Measurements from ENCODE around the gene AGK.
A peak's percentile ranks its signal among the peaks of the same experiment; 100 is the strongest.

Gene AGK

DNA sequence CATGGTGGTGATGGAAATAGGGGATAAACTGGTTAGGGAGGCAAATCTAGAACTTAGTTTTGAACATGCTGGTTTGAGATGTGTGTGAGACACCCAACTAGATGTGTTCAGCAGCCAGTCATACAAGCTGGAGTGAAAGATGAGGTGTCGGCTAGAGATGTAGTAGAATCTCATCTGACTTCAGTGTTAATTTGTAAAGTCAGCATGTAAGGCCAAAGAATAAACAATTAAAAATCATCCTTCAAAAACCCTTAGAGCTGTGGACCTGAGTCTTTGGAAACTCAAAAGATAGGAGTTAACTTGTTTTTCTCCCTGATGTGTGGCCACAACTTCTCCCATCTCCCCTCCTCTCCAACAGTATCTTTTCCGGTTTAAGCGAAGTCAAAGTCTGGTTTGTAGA lies 22.8 kb upstream of the AGK start:
- Histone ChIP-seq H3K27ac (no peak overlapping the region), H3K36me3 (no peaks in the 10 kb centered on the region), H3K9me3 (ENCODE audit: severe bottlenecking) (no peaks in the 10 kb centered on the region), H3K4me3 (ENCODE audit: low read depth, low read length) (no peak overlapping the region), H3K27me3 (ENCODE audit: insufficient read depth, low read depth, severe bottlenecking) (no peaks in the 10 kb centered on the region)
- no peak for TF ChIP-seq CTCF (IDR thresholded peaks at IDR 0.05; ENCODE audit: low read depth, low read length)
- no peak for DNase-seq

DNA sequence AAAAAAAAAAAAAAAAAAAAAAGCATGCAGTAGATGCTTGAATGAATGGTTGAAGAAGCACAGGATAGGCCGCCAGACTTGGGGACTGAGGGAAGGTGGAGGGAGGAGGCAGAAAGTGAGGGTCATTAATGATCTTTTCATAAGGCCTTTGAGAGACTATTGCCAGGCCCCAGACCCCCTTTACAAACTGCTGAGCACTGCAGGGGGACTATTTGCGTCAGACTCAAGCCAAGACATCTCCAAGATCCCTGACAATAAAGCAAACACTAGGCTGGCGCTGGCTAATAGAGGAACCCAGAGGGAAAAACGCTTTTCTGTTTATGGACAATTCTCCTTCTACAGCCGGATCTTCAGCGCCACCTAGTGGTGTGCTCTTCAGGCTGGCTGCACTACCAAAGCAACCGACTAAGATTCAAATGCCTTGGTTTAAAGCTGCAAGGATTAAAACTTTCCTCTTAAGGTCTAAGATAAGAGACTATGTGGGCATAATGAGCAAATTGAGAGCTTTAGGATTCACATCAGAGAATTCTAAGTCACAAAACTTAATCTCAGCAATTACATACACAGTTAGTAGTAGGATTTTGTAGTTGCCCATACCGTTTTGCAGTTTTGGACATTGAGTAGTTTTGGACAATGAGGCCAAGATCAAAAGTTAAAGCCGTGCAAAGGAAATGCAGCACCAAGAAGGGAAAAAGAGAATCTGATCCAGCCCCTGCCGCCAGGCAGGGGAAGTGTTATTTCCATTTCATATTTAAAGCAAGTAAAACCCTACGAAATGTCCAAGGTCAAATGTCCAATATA lies 17.9 kb upstream of the AGK start:
- no peak overlapping the region for H3K4me3 ChIP-seq (ENCODE audit: low read depth, low read length)
- TF ChIP-seq CTCF (IDR thresholded peaks at IDR 0.05; ENCODE audit: low read depth, low read length), result peak; percentile 86
- H3K27ac ChIP-seq, result no peak overlapping the region
- H3K9me3 ChIP-seq (ENCODE audit: severe bottlenecking), result no peaks in the 10 kb centered on the region
- peak; percentile 71 for DNase-seq
- no peaks in the 10 kb centered on the region for H3K36me3 ChIP-seq
- no peaks in the 10 kb centered on the region for H3K27me3 ChIP-seq (ENCODE audit: insufficient read depth, low read depth, severe bottlenecking)

DNA sequence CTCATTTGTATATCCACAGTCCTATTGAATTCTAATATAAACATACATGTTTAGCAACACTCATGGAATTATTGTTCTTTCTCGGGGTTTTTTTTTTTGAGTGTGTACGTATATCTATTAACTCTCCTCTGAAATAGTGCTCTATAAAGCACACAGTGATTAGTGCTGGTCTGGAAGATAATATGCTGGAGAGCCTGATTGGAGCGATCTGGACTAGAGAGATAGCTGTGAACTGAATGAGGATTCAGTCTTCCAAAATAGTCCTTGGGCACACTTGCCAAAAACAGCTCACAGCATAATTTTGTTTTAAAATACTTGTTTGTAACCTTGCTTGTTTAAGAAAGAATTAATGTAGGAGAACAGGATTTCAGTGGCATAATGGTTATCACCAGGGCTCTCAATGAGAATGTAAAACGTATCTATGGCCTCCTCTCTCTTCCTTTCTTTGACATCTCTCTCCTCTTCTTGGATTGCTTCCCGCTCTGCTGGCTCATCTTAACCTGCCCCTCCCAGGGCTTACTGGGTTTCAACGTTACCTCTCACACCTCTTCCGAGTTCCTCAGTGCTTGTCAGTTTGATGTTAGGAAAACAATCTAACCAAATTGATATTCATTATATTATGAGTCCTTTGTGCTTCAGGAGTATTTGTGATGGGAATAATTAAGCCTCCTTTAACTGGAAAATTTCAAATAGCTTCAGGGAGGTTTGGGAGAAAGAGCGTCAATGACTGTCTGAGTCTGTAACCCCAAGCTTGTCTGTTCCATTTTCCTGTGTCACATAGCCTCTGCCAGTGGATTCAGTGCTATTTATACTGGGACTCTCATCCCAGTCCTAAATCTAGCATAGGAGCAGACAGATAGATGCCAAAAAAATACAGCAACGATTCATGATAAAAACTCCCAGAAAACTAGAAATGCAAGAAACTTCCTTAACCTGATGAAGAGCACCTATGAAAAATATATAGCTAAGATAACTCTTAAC lies 16.2 kb upstream of the AGK start:
- Histone ChIP-seq H3K9me3 (ENCODE audit: severe bottlenecking) (no peaks in the 10 kb centered on the region), H3K27me3 (ENCODE audit: insufficient read depth, low read depth, severe bottlenecking) (no peaks in the 10 kb centered on the region), H3K4me3 (ENCODE audit: low read depth, low read length) (no peak overlapping the region), H3K36me3 (no peaks in the 10 kb centered on the region), H3K27ac (no peak overlapping the region)
- DNase-seq, result no peak
- TF ChIP-seq CTCF (IDR thresholded peaks at IDR 0.05; ENCODE audit: low read depth, low read length), result no peak

- Histone ChIP-seq H3K4me3 (ENCODE audit: low read depth, low read length) (no peak overlapping the region), H3K36me3 (no peaks in the 10 kb centered on the region), H3K27ac (no peak overlapping the region), H3K27me3 (ENCODE audit: insufficient read depth, low read depth, severe bottlenecking) (no peaks in the 10 kb centered on the region), H3K9me3 (ENCODE audit: severe bottlenecking) (no peaks in the 10 kb centered on the region)
- DNase-seq, result no peak
- no peak for TF ChIP-seq CTCF (IDR thresholded peaks at IDR 0.05; ENCODE audit: low read depth, low read length)
Measured at GRCh38 chr7:141537906-141538305, 13.3 kb upstream of the AGK start.

GRCh38 chr7:141541375-141541774 lies 9.8 kb upstream of the AGK start:
- no peaks in the 10 kb centered on the region for H3K9me3 ChIP-seq (ENCODE audit: severe bottlenecking)
- no peaks in the 10 kb centered on the region for H3K27me3 ChIP-seq (ENCODE audit: insufficient read depth, low read depth, severe bottlenecking)
- DNase-seq, result no peak
- no peak for TF ChIP-seq CTCF (IDR thresholded peaks at IDR 0.05; ENCODE audit: low read depth, low read length)
- no peak overlapping the region for H3K27ac ChIP-seq
- no peak overlapping the region for H3K4me3 ChIP-seq (ENCODE audit: low read depth, low read length)
- H3K36me3 ChIP-seq, result no peaks in the 10 kb centered on the region
